ENCODE results near the gene OR5V1. TPM values are rescaled to one million over a fixed set of nuclear protein-coding genes. Genes with fewer than 3 reads are reported as not detected.
A peak's percentile ranks its signal among the peaks of the same experiment; 100 is the strongest.
"Not testable (repeated sequence)": the region's sequence is repeated elsewhere in the genome, so short reads cannot be mapped to it uniquely, and the experiment has no call there.

Gene OR5V1
- total and polyA plus RNA-seq, 5 donors from 2014 or later: not detected

GRCh38 chr6:29355603-29356002, 13.1 kb downstream of the OR5V1 start:
- H3K36me3 Mint-ChIP-seq: peaks cover 3% of the 10 kb centered on the region
- H3K4me1 ChIP-seq (ENCODE audit: control insufficient read depth, insufficient read depth, low read length, poor library complexity, severe bottlenecking): no peaks in the 10 kb centered on the region
- DNase-seq: peak in 1 of 3 donors; percentile 1
- peaks cover 16% of the 10 kb centered on the region for H3K27me3 Mint-ChIP-seq
- H3K9me3 ChIP-seq (ENCODE audit: control insufficient read depth in 2 of 2, low read length in 2 of 2): no peaks in the 10 kb centered on the region
- H3K27ac Mint-ChIP-seq: no peak overlapping the region
- H3K4me3 ChIP-seq (ENCODE audit: low read depth, low read length): no peak overlapping the region
- ATAC-seq (ENCODE audit: low read depth in 2 of 2): no peak
- H3K27me3 ChIP-seq (ENCODE audit: control insufficient read depth, insufficient read depth, low read length): peaks cover 17% of the 10 kb centered on the region
- H3K4me1 Mint-ChIP-seq: no peaks in the 10 kb centered on the region
- no peak overlapping the region for H3K4me3 Mint-ChIP-seq
- H3K27ac ChIP-seq (ENCODE audit: insufficient read depth, low read length, poor library complexity, severe bottlenecking): no peak overlapping the region
- no peaks in the 10 kb centered on the region for H3K36me3 ChIP-seq (ENCODE audit: control insufficient read depth, insufficient read depth, low read length)
- peaks cover 0 to 14% (median 3%) of the 10 kb centered on the region in 7 donors for H3K9me3 Mint-ChIP-seq

DNA sequence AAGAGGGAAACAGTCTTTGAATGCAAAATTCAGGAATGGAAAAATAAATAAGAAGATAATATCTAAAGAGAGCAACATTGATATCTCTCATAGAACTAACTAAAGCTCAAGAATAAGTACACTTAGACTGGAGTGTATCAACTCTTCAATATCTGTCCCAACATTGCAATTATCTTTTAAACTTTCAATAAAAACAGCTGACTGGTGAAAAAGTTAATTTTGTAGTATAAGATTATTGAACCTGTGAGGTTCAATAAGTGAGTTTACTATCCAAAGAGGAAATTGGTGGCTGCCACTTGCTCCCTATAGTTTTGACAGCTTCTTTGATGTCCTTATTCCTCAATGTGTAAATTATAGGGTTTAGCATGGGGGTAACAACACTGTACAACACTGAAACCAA, 13.7 kb downstream of the OR5V1 start:
- Histone ChIP-seq H3K4me3 (ENCODE audit: low read depth, low read length) (no peak overlapping the region), H3K9me3 (ENCODE audit: control insufficient read depth in 2 of 2, low read length in 2 of 2) (no peaks in the 10 kb centered on the region), H3K27ac (ENCODE audit: insufficient read depth, low read length, poor library complexity, severe bottlenecking) (no peak overlapping the region), H3K4me1 (ENCODE audit: control insufficient read depth, insufficient read depth, low read length, poor library complexity, severe bottlenecking) (no peaks in the 10 kb centered on the region), H3K36me3 (ENCODE audit: control insufficient read depth, insufficient read depth, low read length) (no peaks in the 10 kb centered on the region), H3K27me3 (ENCODE audit: control insufficient read depth, insufficient read depth, low read length) (peaks cover 15% of the 10 kb centered on the region)
- peaks cover 3% of the 10 kb centered on the region for H3K36me3 Mint-ChIP-seq
- DNase-seq (no peak), ATAC-seq (ENCODE audit: low read depth in 2 of 2) (no peak)
- peaks cover 11% of the 10 kb centered on the region for H3K27me3 Mint-ChIP-seq
- H3K4me3 Mint-ChIP-seq: no peak overlapping the region
- no peaks in the 10 kb centered on the region for H3K4me1 Mint-ChIP-seq
- peaks cover 0 to 14% (median 6%) of the 10 kb centered on the region in 7 donors for H3K9me3 Mint-ChIP-seq
- no peak overlapping the region for H3K27ac Mint-ChIP-seq

GRCh38 chr6:29349348-29349747, 19.3 kb downstream of the OR5V1 start:
- not testable (repeated sequence) for ATAC-seq (ENCODE audit: low read depth in 2 of 2); H3K4me3 Mint-ChIP-seq; H3K4me3 ChIP-seq (ENCODE audit: low read depth, low read length); H3K36me3 Mint-ChIP-seq; H3K4me1 Mint-ChIP-seq; H3K27ac ChIP-seq (ENCODE audit: insufficient read depth, low read length, poor library complexity, severe bottlenecking); DNase-seq; H3K9me3 ChIP-seq (ENCODE audit: control insufficient read depth in 2 of 2, low read length in 2 of 2); H3K27ac Mint-ChIP-seq; H3K4me1 ChIP-seq (ENCODE audit: control insufficient read depth, insufficient read depth, low read length, poor library complexity, severe bottlenecking); H3K27me3 ChIP-seq (ENCODE audit: control insufficient read depth, insufficient read depth, low read length); H3K36me3 ChIP-seq (ENCODE audit: control insufficient read depth, insufficient read depth, low read length)
- H3K9me3 Mint-ChIP-seq: peaks cover 0 to 11% (median 6%) of the 10 kb centered on the region in 7 donors
- H3K27me3 Mint-ChIP-seq: peaks cover 18% of the 10 kb centered on the region

GRCh38 chr6:29345380-29345779, 23.3 kb downstream of the OR5V1 start:
- H3K4me3 Mint-ChIP-seq: no peak overlapping the region
- Histone ChIP-seq H3K9me3 (ENCODE audit: control insufficient read depth in 2 of 2, low read length in 2 of 2) (no peaks in the 10 kb centered on the region), H3K36me3 (ENCODE audit: control insufficient read depth, insufficient read depth, low read length) (no peaks in the 10 kb centered on the region), H3K27ac (ENCODE audit: insufficient read depth, low read length, poor library complexity, severe bottlenecking) (no peak overlapping the region), H3K27me3 (ENCODE audit: control insufficient read depth, insufficient read depth, low read length) (peaks cover 6% of the 10 kb centered on the region), H3K4me1 (ENCODE audit: control insufficient read depth, insufficient read depth, low read length, poor library complexity, severe bottlenecking) (no peaks in the 10 kb centered on the region), H3K4me3 (ENCODE audit: low read depth, low read length) (no peak overlapping the region)
- no peaks in the 10 kb centered on the region for H3K4me1 Mint-ChIP-seq
- peak overlapping the region in 1 of 3 donors; percentile 57 for H3K27ac Mint-ChIP-seq
- no peak for ATAC-seq (ENCODE audit: low read depth in 2 of 2)
- H3K9me3 Mint-ChIP-seq: peaks cover 0 to 1% (median under 1%) of the 10 kb centered on the region in 7 donors
- DNase-seq: no peak
- H3K36me3 Mint-ChIP-seq: no peaks in the 10 kb centered on the region
- peaks cover 26% of the 10 kb centered on the region for H3K27me3 Mint-ChIP-seq

- no peak for ATAC-seq (ENCODE audit: low read depth in 2 of 2)
- no peaks in the 10 kb centered on the region for H3K9me3 ChIP-seq (ENCODE audit: control insufficient read depth in 2 of 2, low read length in 2 of 2)
- no peaks in the 10 kb centered on the region for H3K4me1 Mint-ChIP-seq
- H3K27ac Mint-ChIP-seq: no peak overlapping the region
- DNase-seq: no peak
- peaks cover 11% of the 10 kb centered on the region for H3K27me3 ChIP-seq (ENCODE audit: control insufficient read depth, insufficient read depth, low read length)
- no peaks in the 10 kb centered on the region for H3K4me1 ChIP-seq (ENCODE audit: control insufficient read depth, insufficient read depth, low read length, poor library complexity, severe bottlenecking)
- peaks cover 0 to 4% (median 0%) of the 10 kb centered on the region in 7 donors for H3K9me3 Mint-ChIP-seq
- no peak overlapping the region for H3K4me3 ChIP-seq (ENCODE audit: low read depth, low read length)
- no peak overlapping the region for H3K4me3 Mint-ChIP-seq
- no peak overlapping the region for H3K27ac ChIP-seq (ENCODE audit: insufficient read depth, low read length, poor library complexity, severe bottlenecking)
- no peaks in the 10 kb centered on the region for H3K36me3 ChIP-seq (ENCODE audit: control insufficient read depth, insufficient read depth, low read length)
- no peaks in the 10 kb centered on the region for H3K36me3 Mint-ChIP-seq
- peaks cover 17% of the 10 kb centered on the region for H3K27me3 Mint-ChIP-seq
Observed at GRCh38 chr6:29336269-29336668, 32.4 kb downstream of the OR5V1 start.

DNA sequence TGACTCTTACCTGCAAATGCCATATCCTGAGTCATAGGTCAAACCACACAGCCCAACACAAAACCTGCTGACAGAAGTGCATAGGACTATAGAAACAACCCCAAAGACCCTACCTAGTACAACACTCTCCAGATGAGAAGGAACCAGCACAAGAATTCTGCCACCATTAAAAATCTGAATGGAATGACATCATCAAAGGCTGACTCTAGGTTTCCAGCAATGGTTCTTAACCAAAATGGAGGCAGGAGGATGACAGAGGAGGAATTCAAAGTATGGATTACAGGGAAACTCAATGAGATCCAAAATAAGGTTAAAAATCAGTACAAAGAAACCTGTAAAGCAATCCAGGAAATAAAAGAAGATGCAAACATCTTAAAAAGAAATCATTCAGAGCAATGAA, 36.0 kb downstream of the OR5V1 start:
- Mint-ChIP-seq H3K27me3 (peaks cover 32% of the 10 kb centered on the region), H3K9me3 (peaks cover 0 to 4% (median 1%) of the 10 kb centered on the region in 7 donors), H3K36me3 (no peaks in the 10 kb centered on the region), H3K27ac (peak overlapping the region in 1 of 3 donors; percentile 33), H3K4me1 (no peaks in the 10 kb centered on the region), H3K4me3 (no peak overlapping the region)
- H3K9me3 ChIP-seq (ENCODE audit: control insufficient read depth in 2 of 2, low read length in 2 of 2): no peaks in the 10 kb centered on the region
- ATAC-seq (ENCODE audit: low read depth in 2 of 2) (no peak), DNase-seq (no peak)
- H3K36me3 ChIP-seq (ENCODE audit: control insufficient read depth, insufficient read depth, low read length): no peaks in the 10 kb centered on the region
- H3K4me1 ChIP-seq (ENCODE audit: control insufficient read depth, insufficient read depth, low read length, poor library complexity, severe bottlenecking): no peaks in the 10 kb centered on the region
- H3K27ac ChIP-seq (ENCODE audit: insufficient read depth, low read length, poor library complexity, severe bottlenecking): no peak overlapping the region
- H3K4me3 ChIP-seq (ENCODE audit: low read depth, low read length): no peak overlapping the region
- H3K27me3 ChIP-seq (ENCODE audit: control insufficient read depth, insufficient read depth, low read length): peaks cover 5% of the 10 kb centered on the region

GRCh38 chr6:29325777-29326176, 42.9 kb downstream of the OR5V1 start:
- Histone ChIP-seq H3K4me3 (ENCODE audit: low read depth, low read length) (no peak overlapping the region), H3K9me3 (ENCODE audit: control insufficient read depth in 2 of 2, low read length in 2 of 2) (no peaks in the 10 kb centered on the region), H3K36me3 (ENCODE audit: control insufficient read depth, insufficient read depth, low read length) (no peaks in the 10 kb centered on the region), H3K27ac (ENCODE audit: insufficient read depth, low read length, poor library complexity, severe bottlenecking) (no peak overlapping the region), H3K4me1 (ENCODE audit: control insufficient read depth, insufficient read depth, low read length, poor library complexity, severe bottlenecking) (no peaks in the 10 kb centered on the region), H3K27me3 (ENCODE audit: control insufficient read depth, insufficient read depth, low read length) (peaks cover 7% of the 10 kb centered on the region)
- DNase-seq (no peak), ATAC-seq (ENCODE audit: low read depth in 2 of 2) (no peak)
- Mint-ChIP-seq H3K9me3 (peaks cover 0 to 1% (median 0%) of the 10 kb centered on the region in 7 donors), H3K36me3 (no peaks in the 10 kb centered on the region), H3K27ac (no peak overlapping the region), H3K27me3 (peaks cover 24% of the 10 kb centered on the region), H3K4me3 (no peak overlapping the region), H3K4me1 (peaks cover 0 to 2% (median under 1%) of the 10 kb centered on the region in 4 donors)

- not testable (repeated sequence) for H3K27ac Mint-ChIP-seq; H3K27me3 ChIP-seq (ENCODE audit: control insufficient read depth, insufficient read depth, low read length); H3K36me3 Mint-ChIP-seq; H3K9me3 ChIP-seq (ENCODE audit: control insufficient read depth in 2 of 2, low read length in 2 of 2); H3K27ac ChIP-seq (ENCODE audit: insufficient read depth, low read length, poor library complexity, severe bottlenecking); H3K4me3 Mint-ChIP-seq; H3K4me1 ChIP-seq (ENCODE audit: control insufficient read depth, insufficient read depth, low read length, poor library complexity, severe bottlenecking); H3K4me1 Mint-ChIP-seq; H3K36me3 ChIP-seq (ENCODE audit: control insufficient read depth, insufficient read depth, low read length); ATAC-seq (ENCODE audit: low read depth in 2 of 2); DNase-seq; H3K9me3 Mint-ChIP-seq; H3K4me3 ChIP-seq (ENCODE audit: low read depth, low read length)
- peaks cover 11% of the 10 kb centered on the region for H3K27me3 Mint-ChIP-seq
Observed at GRCh38 chr6:29323332-29323731, 45.3 kb downstream of the OR5V1 start.

All from CD4-positive, CD25-positive, alpha-beta regulatory T cell (primary cell).